ENCODE data around the gene NAALADL2.

NAALADL2 gene

DNA sequence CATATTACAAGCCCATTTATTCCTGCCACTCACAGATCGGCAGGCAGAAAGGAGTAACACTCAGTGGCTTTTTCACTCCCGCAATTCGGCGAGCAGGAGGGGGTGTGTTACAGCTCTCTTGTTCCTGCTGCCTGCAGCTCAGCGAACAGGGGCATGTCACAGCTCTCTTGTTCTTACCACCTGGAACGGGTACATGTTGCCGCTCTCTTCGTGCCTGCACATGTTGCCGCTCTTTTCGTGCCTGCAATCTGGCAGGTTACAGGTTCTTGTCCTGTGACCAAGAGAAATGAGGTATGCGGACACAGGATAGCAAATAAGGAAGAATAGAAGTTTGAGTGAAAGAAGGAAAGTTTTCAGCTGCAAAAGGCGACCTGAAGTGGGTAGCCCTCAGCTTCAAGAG lies 761.4 kb downstream of the NAALADL2 start:
- H3K36me3 Mint-ChIP-seq: no peaks in the 10 kb centered on the region
- H3K4me3 Mint-ChIP-seq: no peak overlapping the region
- H3K9me3 Mint-ChIP-seq (ENCODE audit: low read depth): peaks cover 11% of the 10 kb centered on the region
- no peaks in the 10 kb centered on the region for H3K27me3 Mint-ChIP-seq
- H3K4me1 Mint-ChIP-seq (ENCODE audit: low read depth): no peaks in the 10 kb centered on the region
- H3K27ac Mint-ChIP-seq: no peak overlapping the region

DNA sequence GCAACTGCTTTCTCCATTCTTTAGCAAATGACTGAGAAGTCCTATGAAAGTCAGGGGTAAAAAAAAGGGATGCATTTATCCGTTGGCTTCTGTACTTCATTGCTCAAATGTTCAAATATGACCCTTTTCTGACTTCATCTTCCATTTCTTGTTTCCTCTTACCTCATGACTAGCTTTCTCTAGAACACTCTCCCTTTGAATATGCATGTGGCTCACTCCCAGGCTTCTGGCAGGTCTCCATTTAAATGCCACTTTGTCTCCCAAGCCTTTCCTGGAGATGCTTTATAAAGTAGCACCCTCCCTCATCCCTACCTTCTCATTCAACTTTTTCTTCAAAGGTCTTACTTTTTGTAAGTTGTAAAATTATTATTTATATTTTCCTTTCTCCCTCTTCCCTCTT lies 781.8 kb downstream of the NAALADL2 start:
- H3K4me1 Mint-ChIP-seq (ENCODE audit: low read depth): no peaks in the 10 kb centered on the region
- H3K27me3 Mint-ChIP-seq: no peaks in the 10 kb centered on the region
- H3K36me3 Mint-ChIP-seq: no peaks in the 10 kb centered on the region
- H3K9me3 Mint-ChIP-seq (ENCODE audit: low read depth): peaks cover 7% of the 10 kb centered on the region
- H3K27ac Mint-ChIP-seq: no peak overlapping the region
- no peak overlapping the region for H3K4me3 Mint-ChIP-seq

DNA sequence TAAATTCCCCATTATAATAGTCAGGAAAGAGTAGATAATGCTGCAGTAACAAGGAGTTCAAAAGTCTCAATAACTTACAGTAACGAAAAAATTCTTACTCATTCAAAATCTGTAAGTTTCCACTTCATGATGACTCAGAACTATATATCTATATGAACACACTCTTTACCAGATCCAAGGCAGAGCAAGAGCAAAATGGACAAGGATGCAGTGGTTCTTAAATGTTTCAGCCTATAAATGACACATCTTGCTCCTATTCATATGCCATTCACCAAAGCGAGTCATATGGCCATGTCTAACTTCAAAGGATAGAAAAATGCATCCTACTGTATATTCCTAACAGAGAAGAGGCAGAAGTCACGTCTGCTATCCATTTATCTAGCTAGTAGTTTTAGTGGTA lies 787.7 kb downstream of the NAALADL2 start:
- no peaks in the 10 kb centered on the region for H3K4me1 Mint-ChIP-seq (ENCODE audit: low read depth)
- peaks cover 7% of the 10 kb centered on the region for H3K9me3 Mint-ChIP-seq (ENCODE audit: low read depth)
- H3K27me3 Mint-ChIP-seq: no peaks in the 10 kb centered on the region
- no peak overlapping the region for H3K27ac Mint-ChIP-seq
- no peak overlapping the region for H3K4me3 Mint-ChIP-seq
- H3K36me3 Mint-ChIP-seq: no peaks in the 10 kb centered on the region

DNA sequence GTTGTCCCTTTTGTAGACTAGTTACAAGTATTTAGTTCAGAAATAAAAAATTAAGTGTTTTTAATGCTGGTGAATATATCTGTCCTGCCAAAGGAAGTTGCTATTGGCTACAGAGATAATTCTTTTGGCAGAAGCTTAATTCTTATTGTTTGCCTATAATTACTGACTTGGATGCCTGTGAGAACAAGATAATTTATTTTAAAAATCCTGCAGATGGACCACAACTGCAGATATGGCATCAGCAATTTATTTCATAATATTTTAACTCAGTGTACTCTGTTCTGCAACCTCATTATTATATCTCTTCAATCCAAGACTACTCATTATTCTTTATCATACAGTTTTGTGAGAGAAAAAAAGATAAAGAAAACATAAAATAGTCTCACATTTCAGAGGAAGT lies 789.8 kb downstream of the NAALADL2 start:
- H3K4me3 Mint-ChIP-seq: no peak overlapping the region
- no peaks in the 10 kb centered on the region for H3K4me1 Mint-ChIP-seq (ENCODE audit: low read depth)
- peaks cover 6% of the 10 kb centered on the region for H3K9me3 Mint-ChIP-seq (ENCODE audit: low read depth)
- H3K27me3 Mint-ChIP-seq: no peaks in the 10 kb centered on the region
- no peak overlapping the region for H3K27ac Mint-ChIP-seq
- no peaks in the 10 kb centered on the region for H3K36me3 Mint-ChIP-seq

DNA sequence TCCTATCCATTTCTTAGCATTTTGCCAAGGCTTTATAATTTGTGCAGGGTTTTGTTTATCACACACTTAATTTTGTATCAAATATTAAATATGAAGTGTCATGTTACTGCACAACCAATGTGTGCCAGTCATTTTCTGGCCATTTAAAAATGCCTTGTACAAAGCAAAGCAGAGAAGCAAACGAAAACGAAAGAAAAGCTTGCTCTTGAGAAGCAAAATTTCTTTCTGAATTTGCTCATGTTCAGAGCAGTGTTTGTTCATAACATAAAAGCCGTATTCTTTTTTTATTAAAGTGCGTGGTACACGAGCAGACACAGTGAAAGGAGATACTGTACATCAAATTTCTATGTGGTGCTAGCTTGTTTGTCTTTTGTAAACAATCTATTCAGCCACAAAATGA lies 792.6 kb downstream of the NAALADL2 start:
- H3K36me3 Mint-ChIP-seq: no peaks in the 10 kb centered on the region
- H3K27me3 Mint-ChIP-seq: no peaks in the 10 kb centered on the region
- no peaks in the 10 kb centered on the region for H3K4me1 Mint-ChIP-seq (ENCODE audit: low read depth)
- peaks cover 4% of the 10 kb centered on the region for H3K9me3 Mint-ChIP-seq (ENCODE audit: low read depth)
- no peak overlapping the region for H3K27ac Mint-ChIP-seq
- H3K4me3 Mint-ChIP-seq: no peak overlapping the region

DNA sequence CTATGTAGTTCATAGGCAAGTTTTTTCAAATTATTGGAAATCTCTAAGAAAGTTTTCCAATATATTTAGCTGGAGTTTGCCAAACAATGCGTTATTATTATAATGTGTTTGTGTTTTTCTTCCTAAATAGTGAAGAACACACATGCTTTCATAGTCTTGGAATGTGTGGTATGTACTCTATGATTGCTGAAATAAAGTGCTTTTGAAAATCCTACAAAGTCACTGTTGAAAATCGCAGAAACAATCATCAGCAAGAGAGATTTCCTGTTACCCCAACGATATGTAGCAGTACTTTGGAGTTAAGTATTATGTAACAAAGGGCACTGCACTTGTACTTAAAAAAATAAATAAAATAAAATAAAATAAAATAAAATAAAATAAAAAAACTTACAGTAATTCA lies 796.2 kb downstream of the NAALADL2 start:
- Mint-ChIP-seq H3K27me3 (no peaks in the 10 kb centered on the region), H3K4me3 (no peak overlapping the region)

DNA sequence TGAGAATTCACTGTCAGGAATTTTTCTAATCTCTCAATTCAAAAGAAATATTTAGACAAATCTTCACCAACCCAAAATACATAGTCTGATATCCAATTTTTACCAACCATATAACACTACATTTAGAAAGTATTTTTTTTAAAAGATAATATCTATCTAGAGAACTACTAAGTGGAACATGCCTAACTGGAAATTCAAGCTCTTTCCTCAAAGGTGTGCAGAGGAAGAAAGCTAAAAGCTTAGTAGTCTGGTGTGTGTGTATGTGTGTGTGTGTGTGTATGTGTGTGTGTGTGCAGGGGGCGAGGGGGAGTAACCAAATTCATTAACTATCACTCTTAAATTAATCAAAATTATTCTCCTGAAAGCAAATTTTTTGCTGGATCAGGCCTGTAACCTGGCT lies 797.3 kb downstream of the NAALADL2 start:
- Mint-ChIP-seq H3K4me3 (no peak overlapping the region), H3K4me1 (ENCODE audit: low read depth) (no peaks in the 10 kb centered on the region), H3K27ac (no peak overlapping the region), H3K9me3 (ENCODE audit: low read depth) (no peaks in the 10 kb centered on the region), H3K36me3 (no peaks in the 10 kb centered on the region), H3K27me3 (no peaks in the 10 kb centered on the region)

More for the DNA sequence above, 796.2 kb downstream of the NAALADL2 start:
- H3K4me1 Mint-ChIP-seq (ENCODE audit: low read depth): no peaks in the 10 kb centered on the region
- no peaks in the 10 kb centered on the region for H3K36me3 Mint-ChIP-seq
- no peak overlapping the region for H3K27ac Mint-ChIP-seq
- H3K9me3 Mint-ChIP-seq (ENCODE audit: low read depth): no peaks in the 10 kb centered on the region

DNA sequence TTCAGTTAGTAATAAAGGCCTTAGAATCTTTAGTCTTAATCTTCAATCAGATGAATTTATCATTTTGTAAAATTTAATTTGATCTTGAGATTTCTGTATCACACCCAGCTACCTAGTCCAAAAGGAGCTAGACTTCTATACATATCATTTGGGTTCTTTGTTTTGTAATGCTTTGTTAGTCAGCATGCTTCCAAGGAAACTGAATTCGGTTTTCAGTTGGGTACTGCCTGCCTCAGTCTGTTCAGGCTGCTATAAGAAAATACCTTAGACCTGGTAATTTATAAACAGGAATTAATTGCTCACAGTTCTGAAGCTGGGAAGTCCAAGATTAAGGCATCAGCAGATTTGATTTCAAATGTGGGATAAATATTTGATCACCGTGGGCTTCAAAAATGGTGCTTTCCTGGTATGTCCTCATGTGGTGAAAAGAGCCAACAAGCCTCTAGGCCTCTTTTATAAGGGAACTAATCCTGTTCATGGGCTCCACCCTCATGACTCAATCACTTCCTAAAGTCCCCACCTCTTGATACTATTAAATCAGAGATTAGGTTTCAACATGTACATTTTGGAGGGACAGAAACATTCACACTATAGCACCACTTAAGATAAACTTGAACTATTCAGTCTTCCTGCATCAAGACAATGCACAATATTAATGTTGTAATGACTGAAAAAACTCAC lies 800.7 kb downstream of the NAALADL2 start:
- Mint-ChIP-seq H3K36me3 (no peaks in the 10 kb centered on the region), H3K27ac (no peak overlapping the region), H3K27me3 (no peaks in the 10 kb centered on the region), H3K4me3 (no peak overlapping the region), H3K9me3 (ENCODE audit: low read depth) (peaks cover 2% of the 10 kb centered on the region), H3K4me1 (ENCODE audit: low read depth) (no peaks in the 10 kb centered on the region)

DNA sequence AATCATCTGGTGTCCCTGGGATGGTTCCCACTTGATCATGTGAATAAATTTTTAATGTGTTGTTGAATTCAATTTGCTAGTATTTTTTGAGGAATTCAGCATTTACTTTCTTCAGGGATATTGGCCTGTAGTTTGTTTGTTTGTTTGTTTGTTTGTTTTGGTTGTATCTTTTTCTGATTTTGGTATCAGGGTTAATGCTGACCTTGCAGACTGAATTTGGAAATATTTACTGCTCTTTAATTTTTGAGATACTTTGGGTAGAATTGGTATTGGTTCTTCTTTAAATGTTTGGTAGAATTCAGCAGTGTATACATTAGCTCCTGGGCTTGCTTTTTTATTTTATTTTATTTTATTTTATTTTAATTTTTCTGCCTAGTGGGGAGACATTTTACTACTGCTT lies 803.7 kb downstream of the NAALADL2 start:
- Mint-ChIP-seq H3K27ac (no peak overlapping the region), H3K4me3 (no peak overlapping the region), H3K36me3 (no peaks in the 10 kb centered on the region), H3K27me3 (no peaks in the 10 kb centered on the region), H3K9me3 (ENCODE audit: low read depth) (peaks cover 4% of the 10 kb centered on the region), H3K4me1 (ENCODE audit: low read depth) (no peaks in the 10 kb centered on the region)

DNA sequence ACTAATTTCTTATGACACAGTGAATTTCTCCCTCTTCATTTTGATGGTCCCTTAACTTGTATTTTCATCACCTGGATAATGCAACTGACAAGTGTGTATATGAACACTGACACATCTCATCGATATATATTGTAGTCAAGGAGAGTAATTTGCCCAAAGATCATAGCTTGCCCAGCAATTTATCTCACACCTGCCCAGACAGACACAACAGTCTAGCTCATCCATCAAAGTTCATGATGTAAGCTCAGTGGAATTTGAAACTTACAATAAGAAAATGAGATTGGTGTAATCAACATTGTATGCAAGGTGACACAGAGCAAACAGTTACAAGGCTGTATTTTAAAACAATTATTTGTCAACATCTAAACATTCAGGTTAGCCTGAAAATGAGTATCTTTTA lies 805.8 kb downstream of the NAALADL2 start:
- H3K9me3 Mint-ChIP-seq (ENCODE audit: low read depth): peaks cover 4% of the 10 kb centered on the region
- no peaks in the 10 kb centered on the region for H3K4me1 Mint-ChIP-seq (ENCODE audit: low read depth)
- no peaks in the 10 kb centered on the region for H3K36me3 Mint-ChIP-seq
- no peak overlapping the region for H3K27ac Mint-ChIP-seq
- H3K4me3 Mint-ChIP-seq: no peak overlapping the region
- no peaks in the 10 kb centered on the region for H3K27me3 Mint-ChIP-seq

DNA sequence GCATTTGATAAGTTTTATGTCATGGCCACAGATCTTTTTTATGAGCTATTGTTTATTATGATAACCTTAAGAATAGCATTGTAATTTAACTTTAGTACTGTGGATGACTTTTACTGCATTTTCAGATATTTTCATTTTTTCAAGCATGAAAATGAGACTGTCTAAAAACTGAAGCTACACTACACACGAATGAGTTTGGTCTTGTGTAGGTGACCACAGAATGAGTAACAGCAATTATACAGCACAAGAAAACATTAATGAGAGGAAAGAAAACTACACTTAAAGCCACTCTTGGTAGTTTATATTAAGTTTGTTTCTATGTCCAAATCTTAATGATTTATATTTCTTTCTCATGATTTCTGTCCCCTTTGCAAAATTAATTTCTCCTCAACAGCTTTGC lies 809.2 kb downstream of the NAALADL2 start:
- Mint-ChIP-seq H3K4me3 (no peak overlapping the region), H3K36me3 (no peaks in the 10 kb centered on the region), H3K27ac (no peak overlapping the region), H3K4me1 (ENCODE audit: low read depth) (no peaks in the 10 kb centered on the region), H3K27me3 (no peaks in the 10 kb centered on the region), H3K9me3 (ENCODE audit: low read depth) (peaks cover 4% of the 10 kb centered on the region)

DNA sequence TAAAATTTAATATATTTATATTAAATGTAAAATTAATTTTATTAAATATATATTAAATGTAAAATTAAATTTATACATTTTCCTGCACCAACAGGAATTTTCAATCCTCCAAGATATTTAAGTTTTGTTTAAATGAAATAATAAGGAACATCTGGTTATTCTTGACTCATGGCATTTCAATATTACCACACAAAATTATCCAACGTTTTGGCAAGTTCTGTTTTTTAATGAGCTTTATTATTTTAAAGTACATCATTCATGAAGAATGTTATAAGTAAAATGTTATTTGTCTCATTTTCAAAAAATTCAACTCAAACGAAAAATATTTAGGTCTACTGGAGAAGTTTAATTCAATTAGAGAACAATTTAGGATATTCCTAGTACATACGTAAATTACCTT lies 811.4 kb downstream of the NAALADL2 start:
- Mint-ChIP-seq H3K9me3 (ENCODE audit: low read depth) (no peaks in the 10 kb centered on the region), H3K27ac (no peak overlapping the region), H3K4me3 (no peak overlapping the region), H3K27me3 (no peaks in the 10 kb centered on the region), H3K4me1 (ENCODE audit: low read depth) (no peaks in the 10 kb centered on the region), H3K36me3 (no peaks in the 10 kb centered on the region)

DNA sequence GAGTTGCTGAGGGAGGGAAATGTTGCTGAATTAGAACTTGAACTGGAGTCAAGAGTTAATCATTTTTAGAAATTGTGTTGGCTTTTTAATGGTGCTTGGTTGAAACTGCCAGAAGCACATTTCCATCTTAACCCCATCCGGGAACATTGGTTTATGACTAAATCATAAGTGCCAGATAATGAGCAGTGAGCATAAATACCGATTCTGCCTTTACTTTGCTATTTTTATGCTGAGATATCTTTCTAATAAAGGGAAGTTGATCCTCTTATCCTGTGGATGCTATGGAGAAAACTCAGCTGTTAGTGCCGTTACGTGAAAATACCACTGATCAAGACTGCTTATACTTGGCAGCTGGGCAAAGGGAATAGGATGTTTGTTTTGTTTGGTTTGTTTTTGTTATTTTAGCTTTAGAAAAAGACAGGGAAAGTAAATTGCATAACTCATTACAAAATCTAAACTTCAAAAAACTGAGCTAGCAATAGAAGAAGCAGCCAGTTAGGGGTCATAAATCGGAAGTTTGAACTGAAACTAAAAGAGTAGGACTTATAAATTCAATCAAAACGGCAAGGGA lies 813.1 kb downstream of the NAALADL2 start:
- H3K27me3 Mint-ChIP-seq: no peaks in the 10 kb centered on the region
- H3K4me1 Mint-ChIP-seq (ENCODE audit: low read depth): no peaks in the 10 kb centered on the region
- no peaks in the 10 kb centered on the region for H3K36me3 Mint-ChIP-seq
- H3K27ac Mint-ChIP-seq: no peak overlapping the region
- no peak overlapping the region for H3K4me3 Mint-ChIP-seq
- H3K9me3 Mint-ChIP-seq (ENCODE audit: low read depth): no peaks in the 10 kb centered on the region

DNA sequence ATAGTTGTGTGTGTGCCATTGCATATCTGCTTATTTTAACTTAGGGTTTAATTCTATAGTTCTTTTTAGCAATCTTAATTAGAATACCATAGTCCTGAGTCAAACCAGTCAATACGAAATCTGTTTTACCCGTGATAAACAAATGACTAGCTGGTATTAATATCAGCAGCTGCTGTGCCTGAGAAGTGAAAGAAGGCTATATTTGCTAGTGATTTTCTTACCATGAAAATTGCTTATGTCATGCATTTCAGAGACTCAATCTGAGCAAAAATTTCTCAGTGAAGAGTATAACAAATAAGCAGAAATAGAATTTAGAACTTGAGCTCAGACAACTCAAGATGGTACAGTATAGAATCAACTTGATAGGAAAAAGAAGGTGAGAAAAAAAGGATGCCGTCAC lies 820.4 kb downstream of the NAALADL2 start:
- no peaks in the 10 kb centered on the region for H3K4me1 Mint-ChIP-seq (ENCODE audit: low read depth)
- peaks cover 6% of the 10 kb centered on the region for H3K9me3 Mint-ChIP-seq (ENCODE audit: low read depth)

DNA sequence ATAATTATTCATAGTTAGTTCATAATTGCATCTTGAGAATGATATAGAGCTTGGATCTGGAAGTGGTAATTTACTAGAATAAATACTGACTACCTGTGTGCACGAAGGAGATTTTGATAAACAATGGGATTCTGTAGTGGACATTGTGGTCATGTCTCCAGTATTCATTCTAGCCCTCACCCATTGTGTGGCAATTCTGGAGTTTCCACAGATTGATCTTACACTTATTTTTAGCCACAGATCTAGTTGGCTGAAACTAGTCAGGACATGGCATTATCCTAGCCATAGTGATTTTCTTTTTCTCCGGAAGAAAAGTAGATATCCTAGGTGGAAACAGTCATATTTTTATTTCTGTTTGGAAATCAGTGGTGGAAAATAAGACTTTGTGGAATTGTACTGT lies 833.1 kb downstream of the NAALADL2 start:
- H3K36me3 Mint-ChIP-seq: no peaks in the 10 kb centered on the region
- peaks cover 17% of the 10 kb centered on the region for H3K9me3 Mint-ChIP-seq (ENCODE audit: low read depth)
- no peaks in the 10 kb centered on the region for H3K27me3 Mint-ChIP-seq
- H3K4me3 Mint-ChIP-seq: no peak overlapping the region
- no peak overlapping the region for H3K27ac Mint-ChIP-seq
- H3K4me1 Mint-ChIP-seq (ENCODE audit: low read depth): no peaks in the 10 kb centered on the region

More for the DNA sequence above, 820.4 kb downstream of the NAALADL2 start:
- no peaks in the 10 kb centered on the region for H3K36me3 Mint-ChIP-seq
- H3K27ac Mint-ChIP-seq: no peak overlapping the region
- no peak overlapping the region for H3K4me3 Mint-ChIP-seq
- no peaks in the 10 kb centered on the region for H3K27me3 Mint-ChIP-seq

DNA sequence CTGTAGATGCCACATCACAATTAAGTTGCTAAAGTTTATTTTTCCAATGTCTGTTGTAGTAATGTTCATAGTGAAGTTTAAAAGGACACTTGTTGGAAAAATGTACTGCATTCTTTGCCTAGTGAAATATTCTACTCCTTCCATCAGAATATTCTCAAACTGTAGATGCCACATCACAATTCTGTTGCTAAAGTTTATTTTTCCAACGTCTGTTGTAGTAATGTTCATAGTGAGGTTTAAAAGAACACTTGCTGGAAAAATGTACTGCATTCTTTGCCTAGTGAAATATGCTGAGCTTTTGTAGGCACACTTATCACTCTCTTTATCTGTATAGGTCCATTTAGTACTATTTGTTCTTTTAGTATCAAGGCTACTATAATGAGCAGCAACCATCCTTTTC lies 836.1 kb downstream of the NAALADL2 start:
- Mint-ChIP-seq H3K36me3 (no peaks in the 10 kb centered on the region), H3K27ac (no peak overlapping the region), H3K4me3 (no peak overlapping the region), H3K4me1 (ENCODE audit: low read depth) (no peaks in the 10 kb centered on the region), H3K9me3 (ENCODE audit: low read depth) (peaks cover 13% of the 10 kb centered on the region), H3K27me3 (no peaks in the 10 kb centered on the region)
